ENCODE results near the gene PARD3B.

DNA sequence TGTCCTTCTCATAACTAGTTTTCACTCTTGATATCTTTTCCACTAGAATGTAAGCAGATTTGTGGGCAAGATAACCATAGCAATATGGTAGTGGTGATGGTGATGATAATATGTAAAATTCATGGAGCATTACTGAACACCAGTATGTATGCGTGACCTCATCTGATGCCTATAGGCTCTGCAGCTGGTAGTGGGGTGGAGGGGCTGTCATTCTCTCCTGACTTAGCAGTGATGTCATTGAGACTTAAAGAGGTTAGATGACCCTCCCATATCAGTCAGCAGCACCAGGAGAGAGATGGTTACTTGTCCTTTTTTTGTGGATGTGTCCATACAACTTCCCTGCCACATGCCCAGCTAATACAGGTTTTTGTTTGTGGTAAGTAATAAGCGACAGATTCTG lies 27.9 kb downstream of the PARD3B start:
- TF ChIP-seq CTCF (conservative IDR thresholded peaks at IDR 0.05; ENCODE audit: low read depth, low read length) (no peak), EZH2 (IDR thresholded peaks at IDR 0.05; ENCODE audit: low read length, unreplicated experiment) (no peak), EZH2phosphoT487 (IDR thresholded peaks at IDR 0.05; ENCODE audit: borderline replicate concordance, low read length) (no peak)

All from PC-3 (cell line).